ENCODE results near the gene ATG12.
A peak's percentile ranks its signal among the peaks of the same experiment; 100 is the strongest.

DNA sequence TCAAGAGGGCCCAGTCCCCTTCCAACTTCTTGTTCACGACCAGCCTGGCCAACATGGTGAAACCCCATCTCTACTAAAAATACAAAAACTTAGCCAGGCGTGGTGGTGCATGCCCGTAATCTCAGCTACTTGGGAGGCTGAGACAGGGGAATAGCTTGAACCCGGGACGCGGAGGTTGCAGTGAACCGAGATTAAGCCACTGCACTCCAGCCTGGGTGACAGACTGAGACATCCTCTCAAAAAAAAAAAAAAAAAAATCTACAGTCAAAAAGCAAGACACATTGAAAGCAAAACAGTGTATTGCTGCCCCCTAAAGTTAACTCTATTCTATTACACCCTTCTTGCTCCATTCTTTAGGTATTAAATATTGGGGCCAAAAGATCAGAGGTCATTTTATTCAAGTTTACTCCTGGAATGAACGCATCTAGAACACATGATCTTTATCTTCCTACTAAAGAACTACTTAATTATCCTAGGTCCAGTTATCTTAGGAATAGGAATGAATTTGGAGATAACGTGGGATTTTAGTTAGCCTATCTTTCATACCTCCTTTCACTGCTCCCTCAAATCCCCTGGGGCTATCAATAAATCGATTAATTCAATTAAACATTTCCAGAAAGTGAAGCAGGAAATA, 2.4 kb downstream of the ATG12 start:
- TF ChIP-seq, protein P1, sequence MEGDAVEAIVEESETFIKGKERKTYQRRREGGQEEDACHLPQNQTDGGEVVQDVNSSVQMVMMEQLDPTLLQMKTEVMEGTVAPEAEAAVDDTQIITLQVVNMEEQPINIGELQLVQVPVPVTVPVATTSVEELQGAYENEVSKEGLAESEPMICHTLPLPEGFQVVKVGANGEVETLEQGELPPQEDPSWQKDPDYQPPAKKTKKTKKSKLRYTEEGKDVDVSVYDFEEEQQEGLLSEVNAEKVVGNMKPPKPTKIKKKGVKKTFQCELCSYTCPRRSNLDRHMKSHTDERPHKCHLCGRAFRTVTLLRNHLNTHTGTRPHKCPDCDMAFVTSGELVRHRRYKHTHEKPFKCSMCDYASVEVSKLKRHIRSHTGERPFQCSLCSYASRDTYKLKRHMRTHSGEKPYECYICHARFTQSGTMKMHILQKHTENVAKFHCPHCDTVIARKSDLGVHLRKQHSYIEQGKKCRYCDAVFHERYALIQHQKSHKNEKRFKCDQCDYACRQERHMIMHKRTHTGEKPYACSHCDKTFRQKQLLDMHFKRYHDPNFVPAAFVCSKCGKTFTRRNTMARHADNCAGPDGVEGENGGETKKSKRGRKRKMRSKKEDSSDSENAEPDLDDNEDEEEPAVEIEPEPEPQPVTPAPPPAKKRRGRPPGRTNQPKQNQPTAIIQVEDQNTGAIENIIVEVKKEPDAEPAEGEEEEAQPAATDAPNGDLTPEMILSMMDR (IDR thresholded peaks at IDR 0.05 in 8 of 11, conservative IDR thresholded peaks at IDR 0.05 in 3 of 11), result peak; percentile 30 to 69 (median 63)
- TF ChIP-seq POLR2AphosphoS5 (IDR thresholded peaks at IDR 0.05), result no peak

Measured in spleen (tissue), 7 donors.